T-helper 22 cell (primary cell): ENCODE results near the gene YAF2.
"Not testable (repeated sequence)": the region's sequence is repeated elsewhere in the genome, so short reads cannot be mapped to it uniquely, and the experiment has no call there.

Experiments
- DNase-seq: peaks from one replicate; pipeline ENCODE4 v3.0.0-alpha.2; 2020; ENCODE audit warnings: low read depth

Gene YAF2

DNA sequence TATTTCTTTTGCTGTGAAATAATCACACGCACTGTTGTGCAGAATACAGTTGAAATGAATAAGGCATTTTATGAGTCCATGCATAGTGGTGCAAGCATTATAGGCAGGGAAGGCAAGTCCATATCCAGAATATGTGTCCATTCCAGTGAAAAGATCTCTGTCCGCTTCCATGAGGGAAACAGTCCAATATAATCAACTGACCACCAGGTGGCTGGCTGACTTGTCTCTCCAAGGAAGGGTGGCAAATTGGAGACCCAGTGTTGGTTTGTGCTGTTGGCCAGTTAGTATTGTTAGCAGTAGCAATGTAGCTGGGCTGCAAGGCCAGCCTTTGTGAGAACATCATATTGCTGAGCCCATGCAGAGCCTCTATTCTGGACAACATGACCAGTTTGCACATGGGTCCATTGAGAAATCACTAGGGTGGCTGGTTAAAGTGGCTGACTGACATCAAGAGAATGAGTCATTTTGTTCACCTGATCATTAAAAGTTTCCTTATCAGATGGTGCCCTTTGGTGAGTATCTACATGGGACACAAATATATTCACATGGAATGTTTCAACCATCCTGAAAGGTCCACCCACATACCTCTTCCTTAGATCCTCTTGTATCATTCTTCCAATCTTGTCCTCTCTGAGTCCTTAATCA lies 17.3 kb upstream of the YAF2 start:
- no peak for DNase-seq

DNA sequence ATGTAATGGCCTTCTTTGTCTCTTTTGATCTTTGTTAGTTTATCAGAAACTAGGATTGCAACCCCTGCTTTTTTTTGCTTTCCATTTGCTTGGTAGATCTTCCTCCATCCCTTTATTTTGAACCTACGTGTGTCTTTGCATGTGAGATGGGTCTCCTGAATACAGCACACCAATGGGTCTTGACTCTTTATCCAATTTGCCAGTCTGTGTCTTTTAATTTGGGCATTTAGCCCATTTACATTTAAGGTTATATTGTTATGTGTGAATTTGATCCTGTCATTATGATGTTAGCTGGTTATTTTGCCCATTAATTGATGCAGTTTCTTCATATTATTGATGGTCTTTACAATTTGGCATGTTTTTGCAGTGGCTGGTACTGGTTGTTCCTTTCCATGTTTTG lies 14.6 kb upstream of the YAF2 start:
- not testable (repeated sequence) for DNase-seq

DNA sequence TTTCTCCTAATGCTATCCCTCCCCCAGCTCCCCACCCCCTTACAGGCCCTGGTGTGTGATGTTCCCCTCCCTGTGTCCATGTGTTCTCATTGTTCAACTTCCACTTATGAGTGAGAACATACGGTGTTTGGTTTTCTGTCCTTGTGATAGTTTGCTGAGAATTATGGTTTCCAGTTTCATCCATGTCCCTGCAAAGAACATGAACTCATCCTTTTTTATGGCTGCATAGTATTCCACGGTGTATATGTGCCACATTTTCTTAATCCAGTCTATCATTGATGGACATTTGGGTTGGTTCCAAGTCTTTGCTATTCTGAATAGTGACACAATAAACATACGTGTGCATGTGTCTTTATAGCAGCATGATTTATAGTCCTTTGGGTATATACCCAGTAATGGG lies 11.0 kb upstream of the YAF2 start:
- not testable (repeated sequence) for DNase-seq

DNA sequence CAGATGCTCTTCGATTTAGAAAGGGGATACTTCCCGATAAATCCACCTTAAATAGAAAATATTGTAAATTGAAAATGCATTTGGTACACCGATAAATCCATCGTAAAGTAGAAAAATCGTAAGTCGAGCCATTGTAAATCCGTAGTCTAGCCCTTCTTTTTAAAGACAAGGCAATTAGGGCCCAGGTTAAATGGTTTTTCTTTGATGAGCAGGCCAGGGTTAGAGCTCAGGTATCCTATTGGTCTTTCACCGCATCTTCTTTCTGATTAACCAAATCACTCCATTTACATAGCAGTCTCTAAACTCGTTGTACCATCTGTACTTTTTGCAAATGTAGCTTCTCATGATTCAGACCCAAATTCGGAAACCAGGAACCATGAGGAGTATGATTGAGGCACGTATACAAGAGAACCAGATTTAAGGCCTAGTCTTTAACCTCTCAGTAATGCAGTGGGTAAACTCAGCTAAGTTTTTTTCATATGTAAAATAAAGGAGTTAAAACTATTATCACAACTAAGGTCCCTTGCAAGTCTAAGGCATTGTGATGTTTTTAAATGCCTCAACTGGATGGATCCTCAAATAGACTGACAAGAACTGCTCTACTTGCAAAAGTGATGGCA lies 2.2 kb upstream of the YAF2 start:
- no peak for DNase-seq

DNA sequence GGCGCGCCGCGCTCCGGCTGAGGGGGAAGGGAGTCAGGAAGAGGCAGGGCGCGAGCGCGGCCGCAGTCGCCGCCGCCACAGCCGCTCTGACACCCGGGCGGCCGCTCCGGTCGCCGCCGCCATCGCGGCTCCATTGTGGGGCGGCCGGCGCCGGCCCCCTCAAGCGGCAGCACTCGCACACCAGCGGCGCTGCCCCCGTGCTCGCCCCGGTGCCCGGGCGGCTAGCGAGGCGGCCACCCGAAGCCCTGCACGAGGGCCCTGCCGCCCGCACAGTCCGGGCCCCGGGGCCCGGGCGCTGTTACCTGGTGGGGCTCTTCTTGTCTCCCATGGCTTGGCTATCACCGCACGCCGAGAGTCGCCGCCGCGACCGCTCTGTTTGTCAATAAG lies 202 bp downstream of the YAF2 start:
- no peak for DNase-seq

DNA sequence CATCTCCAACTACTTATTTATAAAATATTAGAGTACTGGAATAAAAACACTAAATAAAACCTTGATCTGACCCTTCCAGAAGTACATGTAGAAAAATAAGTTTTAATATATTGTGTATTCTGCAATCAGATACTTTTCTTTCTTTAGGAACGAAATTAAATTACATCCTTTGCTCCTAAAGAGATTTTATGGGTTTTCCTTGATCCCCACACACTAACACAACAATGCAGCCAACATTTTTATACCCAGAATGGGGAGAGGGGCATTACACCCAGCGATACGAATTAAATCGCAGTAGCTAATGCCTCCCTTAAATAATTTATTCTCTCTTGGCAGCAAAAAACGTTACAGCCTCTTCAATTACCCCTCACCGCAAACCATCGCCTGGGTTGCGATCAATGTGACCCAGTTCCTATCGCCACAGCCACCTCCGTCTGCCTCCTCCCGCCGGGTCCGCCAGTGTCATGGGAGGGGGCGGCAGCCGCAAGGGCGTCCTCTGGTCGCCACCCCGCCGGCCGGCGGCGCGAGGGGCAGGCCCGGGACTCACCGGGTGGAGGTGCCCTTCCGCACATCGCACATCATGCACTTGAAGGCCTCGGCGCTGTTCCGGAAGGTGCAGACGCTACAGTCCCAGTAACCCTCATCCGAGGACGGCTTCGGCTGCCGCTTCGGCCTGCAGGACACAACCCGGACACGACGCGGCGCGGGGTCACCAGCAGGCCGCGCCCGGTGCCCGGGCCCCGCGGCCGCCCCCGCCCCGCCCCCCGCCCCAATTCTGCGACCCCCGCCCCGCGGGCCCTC lies 796 bp downstream of the YAF2 start:
- DNase-seq, result peak; percentile 61

DNA sequence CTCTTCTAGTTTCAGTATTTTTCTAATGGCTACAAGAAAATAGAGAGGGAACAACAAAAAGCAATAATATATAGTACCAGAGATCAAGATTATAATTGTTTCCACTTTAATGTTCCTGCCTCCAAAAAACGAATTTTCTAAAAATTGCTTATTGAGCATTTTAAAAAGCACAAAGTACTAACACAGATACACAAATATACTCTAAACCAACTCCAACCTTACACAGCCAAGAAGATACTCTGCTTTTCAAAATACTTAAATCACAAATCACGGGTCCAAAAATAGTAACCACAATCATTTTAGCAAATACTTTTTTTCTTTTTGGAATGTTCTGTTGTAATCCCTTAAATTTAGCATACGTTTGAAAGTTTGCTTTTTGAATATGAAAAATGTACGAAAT lies 2.0 kb downstream of the YAF2 start:
- no peak for DNase-seq

DNA sequence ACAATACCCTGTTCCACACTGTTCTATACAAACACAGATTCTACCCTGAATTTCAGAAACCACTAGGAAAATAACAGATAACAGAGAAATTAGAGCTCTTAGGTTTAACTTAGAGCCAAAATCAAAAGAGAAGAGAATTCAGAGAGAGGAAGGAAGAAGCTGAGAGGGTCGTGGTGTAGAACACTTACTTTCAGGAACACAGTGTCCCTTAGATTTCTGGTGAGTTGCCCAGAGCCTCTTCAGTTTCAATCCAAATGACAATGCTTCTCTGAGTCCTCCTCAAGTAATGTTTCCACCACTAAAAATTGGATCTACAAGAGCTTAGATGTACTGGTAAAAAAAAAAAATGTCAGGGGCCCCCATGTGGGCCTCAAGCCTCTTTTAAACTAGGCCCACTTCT lies 2.6 kb downstream of the YAF2 start:
- no peak for DNase-seq

DNA sequence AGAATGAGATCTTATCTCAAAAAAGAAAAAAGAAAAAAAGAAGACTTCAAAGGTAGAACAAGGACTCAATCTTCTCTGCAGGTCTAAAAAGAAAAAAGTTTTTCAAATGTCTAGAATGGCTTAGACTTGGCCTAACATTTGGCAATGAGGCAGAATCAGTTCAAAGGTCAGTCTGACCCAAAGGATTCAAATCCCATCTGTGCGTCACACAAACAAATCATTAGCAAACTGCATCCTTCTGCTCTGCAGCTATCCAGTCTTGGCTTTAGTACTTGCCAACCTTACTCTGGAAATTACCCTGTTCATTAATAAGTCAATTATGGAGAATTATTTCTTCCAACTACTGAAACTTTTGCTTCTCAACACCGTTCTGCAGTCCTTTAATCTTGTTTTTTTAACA lies 3.1 kb downstream of the YAF2 start:
- DNase-seq, result no peak

DNA sequence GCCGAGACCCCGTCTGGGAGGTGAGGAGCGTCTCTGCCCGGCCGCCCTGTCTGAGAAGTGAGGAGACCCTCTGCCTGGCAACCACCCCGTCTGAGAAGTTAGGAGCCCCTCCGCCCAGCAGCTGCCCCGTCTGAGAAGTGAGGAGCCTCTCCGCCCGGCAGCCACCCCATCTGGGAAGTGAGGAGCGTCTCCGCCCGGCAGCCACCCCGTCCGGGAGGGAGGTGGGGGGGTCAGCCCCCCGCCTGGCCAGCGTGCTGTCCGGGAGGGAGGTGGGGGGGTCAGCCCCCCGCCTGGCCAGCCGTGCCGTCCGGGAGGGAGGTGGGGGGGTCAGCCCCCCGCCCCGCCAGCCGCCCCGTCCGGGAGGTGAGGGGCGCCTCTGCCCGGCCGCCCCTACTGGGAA lies 10.5 kb downstream of the YAF2 start:
- not testable (repeated sequence) for DNase-seq

DNA sequence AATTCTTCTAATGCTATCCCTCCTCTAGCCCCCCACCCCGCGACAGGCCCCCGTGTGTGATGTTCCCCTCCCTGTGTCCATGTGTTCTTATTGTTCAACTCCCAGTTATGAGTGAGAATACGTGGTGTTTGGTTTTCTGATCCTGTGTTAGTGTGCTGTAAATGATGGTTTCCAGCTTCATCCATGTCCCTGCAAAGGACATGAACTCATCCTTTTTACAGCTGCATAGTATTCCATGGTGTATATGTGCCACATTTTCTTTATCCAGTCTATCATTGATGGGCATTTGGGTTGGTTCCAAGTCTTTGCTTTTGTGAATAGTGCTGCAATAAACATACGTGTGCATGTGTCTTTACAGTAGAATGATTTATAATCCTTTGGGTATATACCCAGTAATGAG lies 13.5 kb downstream of the YAF2 start:
- DNase-seq, result not testable (repeated sequence)

DNA sequence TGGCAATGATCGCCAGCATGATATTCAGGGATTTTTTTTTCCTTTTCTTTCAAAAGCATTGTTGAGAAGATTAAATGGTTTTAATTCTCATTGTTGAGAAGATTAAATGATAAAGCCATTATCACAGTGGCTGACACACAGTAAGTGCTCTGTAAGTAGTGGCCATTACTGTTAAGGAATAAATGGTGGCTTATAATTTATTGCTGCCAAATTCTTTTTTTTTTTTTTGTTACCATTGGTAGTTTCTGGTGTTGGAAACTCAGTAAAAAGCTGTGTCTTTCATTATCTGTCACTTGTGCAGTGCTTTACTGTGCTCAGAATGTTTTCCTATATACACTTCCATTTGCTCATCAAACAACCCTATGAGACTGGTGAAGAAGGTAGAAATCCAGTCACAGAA lies 15.3 kb downstream of the YAF2 start:
- DNase-seq, result no peak

DNA sequence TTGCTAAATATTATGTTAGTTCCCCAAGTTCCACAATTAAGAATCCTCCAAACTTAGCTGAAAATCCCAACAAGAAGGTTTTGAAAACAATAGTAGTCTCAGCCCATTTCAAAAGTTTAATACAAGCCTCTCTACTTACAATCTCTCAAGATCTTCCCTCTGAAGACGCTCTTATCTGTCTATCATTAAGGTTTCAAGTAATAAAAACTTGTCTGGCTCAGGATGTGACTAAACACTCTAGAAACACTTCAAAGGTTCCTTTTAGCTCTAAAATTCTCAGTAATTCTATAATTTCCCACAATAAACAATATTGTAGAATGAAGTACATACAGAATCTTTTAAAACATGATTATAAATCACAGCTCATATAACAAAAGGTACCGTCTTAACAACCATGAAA lies 16.3 kb downstream of the YAF2 start:
- no peak for DNase-seq

DNA sequence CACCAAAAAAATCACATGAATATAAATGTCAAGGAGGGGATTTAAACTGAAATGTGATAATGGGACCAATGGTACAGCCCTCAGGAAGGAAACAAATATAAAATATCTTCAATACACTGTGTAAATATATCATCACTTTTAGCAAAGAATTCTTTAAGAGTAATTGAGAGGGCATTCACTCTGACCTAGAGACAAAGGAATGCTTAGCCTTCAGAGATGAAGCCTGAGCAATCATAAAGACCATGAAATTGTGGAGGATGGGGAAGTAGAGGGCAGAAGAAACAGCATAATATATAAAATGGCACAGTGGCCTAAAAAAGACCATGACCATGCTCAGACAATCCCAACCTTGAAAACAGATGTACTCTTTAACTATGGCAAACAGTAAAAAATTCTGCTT lies 20.4 kb downstream of the YAF2 start:
- no peak for DNase-seq

DNA sequence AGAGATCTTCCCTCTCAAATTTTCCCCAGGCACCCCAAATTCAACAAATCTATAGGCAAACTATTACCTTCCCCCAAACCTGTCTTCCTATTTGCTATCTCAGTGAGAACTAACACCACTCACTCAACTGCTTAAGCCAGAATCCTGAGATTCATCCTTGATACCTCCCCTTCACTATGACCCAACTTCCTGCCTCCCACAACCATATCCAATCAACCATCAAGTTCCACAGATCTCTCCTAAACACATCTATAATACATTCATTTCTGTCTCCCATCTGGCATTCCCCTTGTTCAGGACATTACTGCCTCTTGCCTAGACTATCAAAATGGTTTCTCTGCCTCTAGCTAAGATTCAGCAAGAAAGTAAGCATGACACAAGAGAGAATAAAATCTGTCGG lies 21.3 kb downstream of the YAF2 start:
- no peak for DNase-seq

DNA sequence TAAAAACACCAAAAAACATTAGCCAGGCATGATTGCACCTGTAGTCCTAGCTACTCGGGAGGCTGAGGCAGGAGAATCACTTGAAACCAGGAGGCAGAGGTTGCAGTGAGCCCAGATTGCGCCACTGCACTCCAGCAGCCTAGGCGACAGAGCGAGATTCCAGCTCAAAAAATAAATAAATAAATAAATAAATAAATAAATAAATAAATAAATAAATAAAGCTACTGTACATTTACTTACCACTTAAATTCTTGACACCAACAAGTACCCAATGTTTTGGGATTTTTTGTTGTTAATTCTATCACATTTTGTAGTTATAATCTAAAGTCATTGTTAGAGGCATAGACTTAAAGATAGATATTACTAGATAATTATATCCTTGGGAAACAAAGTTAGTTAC lies 22.3 kb downstream of the YAF2 start:
- not testable (repeated sequence) for DNase-seq

DNA sequence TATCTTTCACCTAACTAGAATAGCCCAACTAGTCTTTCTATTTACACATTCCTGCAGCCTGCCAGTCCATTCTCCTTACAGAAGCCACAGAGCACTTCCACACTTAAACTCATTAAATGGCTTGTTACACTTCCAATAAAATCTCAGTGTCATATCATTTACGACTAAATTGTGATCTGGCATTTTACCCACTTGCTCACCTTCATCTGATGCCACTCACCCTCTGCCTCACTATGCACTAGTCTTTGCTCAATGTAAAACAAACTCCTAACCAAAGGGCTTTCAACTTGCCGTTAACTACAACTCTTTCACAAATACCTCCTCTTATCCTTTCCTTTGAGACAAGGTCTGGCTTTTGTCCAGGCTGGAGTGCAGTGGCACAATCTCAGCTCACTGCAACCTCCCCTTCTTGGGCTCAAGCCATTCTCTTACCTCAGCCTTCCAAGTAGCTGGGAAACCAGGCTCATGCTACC lies 24.1 kb downstream of the YAF2 start:
- no peak for DNase-seq

DNA sequence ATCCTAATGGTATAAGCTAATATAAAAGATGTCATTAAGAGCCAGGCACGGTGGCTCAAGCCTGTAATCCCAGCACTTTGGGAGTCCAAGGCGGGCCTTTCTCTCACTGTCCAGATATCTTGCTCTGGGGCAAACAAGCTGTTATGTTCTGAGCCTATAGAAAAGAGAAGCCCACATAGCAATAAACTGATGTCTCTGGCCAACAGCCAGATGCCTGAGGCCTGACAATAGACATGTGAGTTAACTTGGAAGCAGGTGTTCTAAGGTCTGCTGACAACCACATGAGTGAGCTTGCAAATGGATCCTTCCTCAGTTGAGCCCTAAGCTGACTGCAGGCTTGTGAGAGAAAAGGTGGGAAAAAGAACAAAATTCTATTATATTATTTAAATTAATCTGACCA lies 25.0 kb downstream of the YAF2 start:
- no peak for DNase-seq

DNA sequence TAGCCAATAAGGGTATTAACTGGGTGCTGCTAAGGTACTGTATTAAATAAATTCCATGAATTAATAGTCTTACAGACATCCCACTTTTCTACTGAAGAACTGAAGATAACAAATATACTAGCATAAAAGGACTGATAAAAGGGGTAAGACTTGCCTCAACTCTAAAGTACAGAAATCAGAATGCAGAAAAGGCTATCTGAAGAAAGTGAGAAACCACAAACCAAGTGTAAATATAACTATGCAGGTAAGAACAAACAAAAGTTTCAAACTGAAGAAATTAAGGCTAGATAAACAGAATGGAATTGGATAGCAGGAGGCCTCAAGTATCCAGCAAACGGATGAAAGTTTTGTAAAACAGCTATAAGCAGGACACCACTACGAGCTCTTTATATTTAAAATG lies 29.5 kb downstream of the YAF2 start:
- DNase-seq, result no peak

DNA sequence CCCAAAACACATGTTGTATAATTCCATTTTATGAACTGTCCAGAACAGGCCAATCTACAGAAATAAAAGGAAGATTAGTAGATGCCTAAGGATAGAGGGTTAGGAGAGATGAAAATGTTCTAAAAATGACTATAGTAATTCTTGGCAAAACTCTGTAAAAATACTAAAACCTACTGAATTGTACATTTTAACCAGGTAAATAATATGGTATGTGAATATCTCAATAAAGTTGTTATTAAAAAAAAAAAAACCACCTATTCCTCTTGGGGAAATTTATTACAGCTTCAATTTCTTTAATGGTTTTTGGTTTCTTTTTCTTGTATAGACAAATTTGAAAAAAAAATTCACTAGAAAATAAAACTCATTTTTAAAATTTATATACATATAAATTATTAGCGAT lies 33.2 kb downstream of the YAF2 start:
- DNase-seq, result no peak

DNA sequence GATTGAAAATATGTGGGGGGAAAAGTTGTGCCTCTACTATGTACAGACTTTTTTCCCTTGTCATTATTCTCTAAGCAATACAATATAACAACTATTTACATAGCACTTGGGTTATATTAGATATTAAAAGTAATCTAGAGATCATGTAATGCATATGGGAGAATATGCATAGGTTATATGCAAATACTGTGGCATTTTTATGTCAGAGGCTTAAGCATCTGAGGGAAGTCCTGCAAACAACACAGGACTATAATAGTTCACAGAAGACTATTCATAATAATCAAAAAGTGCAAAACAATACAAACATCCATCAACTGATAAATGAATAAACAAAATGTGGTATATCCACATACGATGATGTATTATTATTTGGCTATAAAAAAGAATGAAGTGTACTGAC lies 33.7 kb downstream of the YAF2 start:
- no peak for DNase-seq

DNA sequence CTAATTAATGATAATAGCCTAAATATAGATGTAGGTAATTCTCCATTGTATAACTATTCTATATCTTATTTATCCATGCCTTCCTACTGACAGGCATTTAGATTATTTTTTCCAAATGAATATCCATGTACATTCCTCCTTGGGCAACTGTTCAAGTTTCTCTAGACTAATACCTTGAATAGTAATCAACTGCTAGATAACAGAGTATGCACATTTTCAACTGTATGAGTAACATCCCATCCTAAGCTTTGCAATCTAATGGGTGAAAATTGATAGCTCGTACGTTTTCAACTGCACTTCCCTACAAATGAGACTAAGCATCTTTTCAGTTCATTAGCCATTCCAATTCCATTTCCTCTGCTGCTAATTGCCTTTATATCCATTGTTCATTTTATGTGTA lies 37.0 kb downstream of the YAF2 start:
- no peak for DNase-seq

DNA sequence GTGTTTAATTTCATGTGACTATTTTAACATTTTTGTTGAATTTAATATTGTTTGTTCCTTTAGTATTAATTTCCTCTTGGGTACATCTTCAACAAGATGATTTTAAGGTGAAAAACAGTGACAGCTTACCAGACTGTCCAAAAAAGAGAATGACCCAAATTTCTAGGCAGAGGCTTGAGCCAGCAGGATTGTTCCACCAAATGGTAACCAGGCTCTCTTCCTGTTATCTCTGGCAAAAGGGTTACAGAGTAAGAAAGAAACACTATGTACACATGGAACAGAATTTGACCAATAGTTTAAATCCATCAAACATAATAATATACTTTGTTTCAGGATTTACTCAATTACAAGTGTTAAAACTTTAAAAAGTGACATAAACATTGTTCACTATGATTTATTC lies 39.0 kb downstream of the YAF2 start:
- DNase-seq, result no peak
